CD14-positive monocyte (primary cell): ENCODE results near the gene AFF1. TPM values are rescaled to one million over a fixed set of nuclear protein-coding genes. Genes with fewer than 3 reads are reported as not detected.

ENCODE experiments used
- DNase-seq, 3 donors: peaks; one replicate each; pipeline ENCODE4 v3.0.0-alpha.2; 2011 to 2022
- H2AFZ ChIP-seq: 2 replicates; pipeline ENCODE4 v1.6.0; 2012; ENCODE audit warnings: mild to moderate bottlenecking, low read depth, low read length, inconsistent platforms; ENCODE audit not compliant: insufficient read depth, poor library complexity, severe bottlenecking
- H3K27ac ChIP-seq, 2 donors: 1 replicate in 1 of 2; 2 replicates in 1 of 2; pipeline ENCODE4 v1.5.1; 2012 to 2013; ENCODE audit warnings: low read length in 2 of 2, control low read depth in 1 of 2, inconsistent platforms in 1 of 2, low read depth in 1 of 2, mild to moderate bottlenecking in 1 of 2
- H3K27me3 ChIP-seq, 2 donors: one replicate each; pipeline versions ENCODE4 v1.6.0 to v1.6.1; 2011 to 2013; ENCODE audit warnings: low read length in 2 of 2; ENCODE audit not compliant: control insufficient read depth in 2 of 2, insufficient read depth in 2 of 2
- H3K36me3 ChIP-seq, 2 donors: replicated peaks in 1 of 2; 1 replicate in 1 of 2; 2 replicates in 1 of 2; pipeline versions ENCODE4 v1.5.1 to v1.6.1; 2012 to 2013; ENCODE audit warnings: low read length in 2 of 2, control low read depth in 1 of 2, inconsistent platforms in 1 of 2, mild to moderate bottlenecking in 1 of 2; ENCODE audit not compliant: insufficient read depth in 2 of 2, control insufficient read depth in 1 of 2
- H3K4me1 ChIP-seq, 2 donors: 1 replicate in 1 of 2; 2 replicates in 1 of 2; pipeline versions ENCODE4 v1.5.1 to v1.6.1; 2012 to 2013; ENCODE audit warnings: low read length in 2 of 2, control low read depth in 1 of 2, inconsistent platforms in 1 of 2, mild to moderate bottlenecking in 1 of 2, moderate library complexity in 1 of 2; ENCODE audit not compliant: insufficient read depth in 2 of 2, control insufficient read depth in 1 of 2
- H3K4me2 ChIP-seq: replicated peaks from 2 replicates; pipeline ENCODE3; 2012; ENCODE audit warnings: low read length, moderate library complexity, mild to moderate bottlenecking; ENCODE audit not compliant: poor library complexity, severe bottlenecking; ENCODE audit errors: extremely low read depth
- H3K4me3 ChIP-seq, 3 experiments: fragments of 200-600 bp in 1 of 3; sonication (generic) in 1 of 3; replicated peaks in 1 of 3; 1 replicate in 2 of 3; 2 replicates in 1 of 3; pipeline ENCODE4 v1.5.1; 2011 to 2013; ENCODE audit warnings: low read length in 3 of 3, mild to moderate bottlenecking in 3 of 3, control low read depth in 2 of 3, low read depth in 2 of 3, inconsistent platforms in 1 of 3, moderate library complexity in 1 of 3
- H3K79me2 ChIP-seq: 2 replicates; pipeline ENCODE4 v1.6.0; 2012; ENCODE audit warnings: mild to moderate bottlenecking, control low read depth, inconsistent platforms, low read length, moderate library complexity; ENCODE audit not compliant: insufficient read depth
- H3K9ac ChIP-seq: 2 replicates; pipeline ENCODE4 v1.6.0; 2017; ENCODE audit warnings: low read length, mild to moderate bottlenecking; ENCODE audit not compliant: insufficient read depth, poor library complexity, severe bottlenecking
- H3K9me3 ChIP-seq, 2 donors: replicated peaks in 1 of 2; 1 replicate in 1 of 2; 2 replicates in 1 of 2; pipeline versions ENCODE4 v1.5.1 to v1.6.1; 2012 to 2013; ENCODE audit warnings: low read length in 2 of 2, control low read depth in 1 of 2; ENCODE audit not compliant: control insufficient read depth in 1 of 2, insufficient read depth in 1 of 2
- H4K20me1 ChIP-seq: 2 replicates; pipeline ENCODE4 v1.6.0; 2012; ENCODE audit warnings: mild to moderate bottlenecking, low read length, control low read depth, moderate library complexity; ENCODE audit not compliant: insufficient read depth
- H3K27ac Mint-ChIP-seq, 7 donors: one replicate each; pipeline ENCODE4 v1.8.0; 2020; ENCODE audit warnings: mild to moderate bottlenecking in 7 of 7, mixed read lengths in 7 of 7, moderate library complexity in 6 of 7, inconsistent platforms in 2 of 7
- H3K27me3 Mint-ChIP-seq, 3 donors: one replicate each; pipeline ENCODE4 v1.8.0; 2021 to 2022; ENCODE audit warnings: low read depth in 3 of 3, mild to moderate bottlenecking in 3 of 3, mixed read lengths in 3 of 3, moderate library complexity in 3 of 3, inconsistent platforms in 1 of 3
- H3K36me3 Mint-ChIP-seq, 2 donors: one replicate each; pipeline ENCODE4 v1.8.0; 2020; ENCODE audit warnings: mixed read lengths in 2 of 2, inconsistent platforms in 1 of 2, mild to moderate bottlenecking in 1 of 2
- H3K4me1 Mint-ChIP-seq: one replicate; pipeline ENCODE4 v1.8.0; 2020; ENCODE audit warnings: mild to moderate bottlenecking, mixed read lengths
- H3K4me3 Mint-ChIP-seq, 2 donors: one replicate each; pipeline ENCODE4 v1.8.0; 2020; ENCODE audit warnings: mild to moderate bottlenecking in 2 of 2, mixed read lengths in 2 of 2, moderate library complexity in 1 of 2
- H3K9me3 Mint-ChIP-seq, 7 donors: one replicate each; pipeline ENCODE4 v1.8.0; 2020 to 2022; ENCODE audit warnings: mixed read lengths in 7 of 7, mild to moderate bottlenecking in 6 of 7, moderate library complexity in 6 of 7, inconsistent platforms in 2 of 7
- CTCF ChIP-seq: fragments of 200-600 bp; IDR thresholded peaks from one replicate; pipeline ENCODE4 v1.8.0; 2022; ENCODE audit warnings: antibody characterized with exemption, mild to moderate bottlenecking
- WGBS: methylation state at CpG from one replicate; pipeline ENCODE4 v1.1.5; 2013; ENCODE audit warnings: missing lambda C conversion rate; ENCODE audit not compliant: insufficient coverage; 5-methylcytosine and 5-hydroxymethylcytosine counted together
- intact Hi-C, 2 donors: fragments of 100-400 bp; cut with micrococcal nuclease; formaldehyde crosslinking; loops; one replicate each; pipeline versions ENCODE4 v1.15.0 to v1.15.1; 2023
- polyA plus RNA-seq, 3 donors: library from polyadenylated mRNA; depleted of rRNA in 1 of 3; unstranded in 2 of 3; stranded (reverse) in 1 of 3; fragments of 300-500 nt in 2 of 3; fragments of >200 nt in 1 of 3; fragmentation: Illumina TruSeq in 2 of 3; gene quantifications; 1 replicate in 2 of 3; 2 replicates in 1 of 3; pipeline ENCODE4 v1.2.3, GENCODE V29; 2012 to 2021

AFF1 gene
- polyA plus RNA-seq, 3 donors, result 7.5 to 20.9 (median 16.3) TPM

- H3K27me3 ChIP-seq, result no peaks in the 10 kb centered on the region
- H3K36me3 ChIP-seq, result no peaks in the 10 kb centered on the region
- WGBS, result 65% methylated on average over 2 of the region's 5 CpGs
- H3K9me3 ChIP-seq, result no peaks in the 10 kb centered on the region
- Mint-ChIP-seq H3K9me3 (peaks cover 0 to 2% (median 0%) of the 10 kb centered on the region in 7 donors), H3K36me3 (no peaks in the 10 kb centered on the region), H3K27me3 (no peaks in the 10 kb centered on the region), H3K4me1 (peaks cover 51% of the 10 kb centered on the region), H3K4me3 (no peak overlapping the region), H3K27ac (peak overlapping the region in 3 of 7 donors; percentile 15 to 68 (median 25))
- no peak overlapping the region for H3K4me3 ChIP-seq
- no peak overlapping the region for H3K9ac ChIP-seq
- no peak overlapping the region for H2AFZ ChIP-seq
- DNase-seq, result no peak
- H3K79me2 ChIP-seq, result peaks cover 99% of the 10 kb centered on the region
- peak overlapping the region in 1 of 2 donors; percentile 46 for H3K27ac ChIP-seq
- intact Hi-C loops, result no loop called here
- peaks cover 100% of the 10 kb centered on the region for H4K20me1 ChIP-seq
- H3K4me1 ChIP-seq, result peaks cover 0 to 19% of the 10 kb centered on the region in 2 donors
- H3K4me2 ChIP-seq, result no peak overlapping the region
- TF ChIP-seq CTCF, result no peak
Observed at GRCh38 chr4:87037671-87038334, 103.0 kb downstream of the AFF1 start.

- peaks cover 0 to 2% (median 0%) of the 10 kb centered on the region in 7 donors for H3K9me3 Mint-ChIP-seq
- Histone ChIP-seq H3K36me3 (no peaks in the 10 kb centered on the region), H3K27me3 (no peaks in the 10 kb centered on the region), H3K9me3 (no peaks in the 10 kb centered on the region), H3K27ac (peak overlapping the region; percentile 2 to 46), H4K20me1 (peaks cover 100% of the 10 kb centered on the region), H3K79me2 (peaks cover 99% of the 10 kb centered on the region), H3K4me2 (no peak overlapping the region), H3K4me1 (peaks cover 5 to 26% of the 10 kb centered on the region in 2 donors), H3K4me3 (no peak overlapping the region), H3K9ac (no peak overlapping the region), H2AFZ (no peak overlapping the region)
- no peaks in the 10 kb centered on the region for H3K27me3 Mint-ChIP-seq
- intact Hi-C loops, result no loop called here
- no peak overlapping the region for H3K4me3 Mint-ChIP-seq
- H3K36me3 Mint-ChIP-seq, result no peaks in the 10 kb centered on the region
- peak overlapping the region in 5 of 7 donors; percentile 11 to 79 (median 28) for H3K27ac Mint-ChIP-seq
- H3K4me1 Mint-ChIP-seq, result peaks cover 62% of the 10 kb centered on the region
- DNase-seq, result peak in 1 of 3 donors; percentile 29
- TF ChIP-seq CTCF, result no peak
- WGBS, result 63% methylated on average over 4 of the region's 8 CpGs
Observed at GRCh38 chr4:87038837-87039615, 104.2 kb downstream of the AFF1 start.
